HG03521 (cell line): ENCODE results near the gene C19orf38.
A peak's percentile ranks its signal among the peaks of the same experiment; 100 is the strongest.
"Not testable (repeated sequence)": the region's sequence is repeated elsewhere in the genome, so short reads cannot be mapped to it uniquely, and the experiment has no call there.

Experiments
- ATAC-seq: cut with Tn5 transposase; IDR thresholded peaks from one replicate; pipeline ENCODE4 v1.9.1; 2021; ENCODE audit warnings: mild to moderate bottlenecking, moderate library complexity; ENCODE audit not compliant: unreplicated experiment

The C19orf38 gene

GRCh38 chr19:10871711-10872545, 23.7 kb downstream of the C19orf38 start:
- ATAC-seq = peak; percentile 18

- no peak for ATAC-seq
These were observed 24.4 kb downstream of the C19orf38 start for GRCh38 chr19:10872546-10873107.

DNA sequence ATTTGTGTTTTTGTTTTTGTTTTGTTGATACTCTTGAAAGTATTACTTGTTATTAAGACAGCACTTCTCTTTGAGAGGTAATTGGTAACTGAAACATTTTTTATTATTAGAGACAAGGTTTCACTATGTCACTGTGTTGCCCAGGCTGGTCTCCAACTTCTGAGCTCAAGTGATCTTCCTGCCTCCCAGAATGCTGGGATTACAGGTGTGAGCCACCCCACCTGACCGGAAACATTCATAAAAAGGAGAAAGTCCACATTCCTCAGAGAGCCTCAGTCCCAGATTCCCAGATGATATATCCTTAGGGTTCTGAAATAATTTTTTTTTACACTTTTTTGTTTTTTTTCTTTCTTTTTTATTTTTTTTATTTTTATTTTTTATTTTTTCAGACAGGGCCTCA, 25.8 kb downstream of the C19orf38 start:
- no peak for ATAC-seq

- no peak for ATAC-seq
These were observed 28.4 kb downstream of the C19orf38 start for GRCh38 chr19:10876459-10877240.

- ATAC-seq = not testable (repeated sequence)
These were observed 29.4 kb downstream of the C19orf38 start for GRCh38 chr19:10877608-10878007.

- ATAC-seq = no peak
These were observed 30.0 kb downstream of the C19orf38 start for GRCh38 chr19:10878253-10878652.

GRCh38 chr19:10881403-10882107, 33.3 kb downstream of the C19orf38 start:
- ATAC-seq = no peak

DNA sequence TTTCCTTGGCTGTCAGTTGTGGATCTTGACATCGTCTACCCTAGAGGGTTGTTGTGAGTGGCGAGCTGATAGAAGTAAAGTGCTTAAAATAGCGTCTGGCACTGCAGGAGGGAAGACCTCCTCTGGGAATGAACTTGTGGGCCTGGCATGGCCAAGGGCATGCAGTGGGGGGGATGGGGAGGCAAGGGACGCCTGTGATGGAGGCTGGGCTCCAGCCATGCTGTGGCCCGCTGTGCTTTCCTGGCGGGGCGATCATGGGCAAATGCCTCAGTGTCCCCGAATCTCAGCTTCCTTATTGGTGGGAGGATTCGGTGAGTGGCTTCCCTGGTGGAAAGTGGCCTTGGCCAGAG, 33.9 kb downstream of the C19orf38 start:
- ATAC-seq = no peak

DNA sequence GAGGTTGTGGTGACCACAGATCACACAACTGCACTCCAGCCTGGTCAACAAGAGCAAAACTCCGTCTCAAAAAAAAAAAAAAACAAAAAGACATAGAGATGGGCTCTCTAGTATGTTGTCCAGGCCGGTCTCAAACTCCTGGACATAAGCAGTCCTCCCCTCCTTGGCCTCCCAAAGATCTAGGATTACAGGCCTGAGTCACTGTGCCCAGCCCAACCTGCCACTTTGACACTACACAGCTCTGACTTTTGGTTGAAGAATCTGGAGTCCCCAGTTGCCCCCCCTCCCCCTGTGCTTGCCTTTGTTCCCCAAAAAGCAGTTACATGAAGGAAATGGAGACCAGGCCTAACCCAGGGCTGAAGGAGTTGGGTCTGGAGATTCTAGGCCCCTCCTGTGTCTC, 36.1 kb downstream of the C19orf38 start:
- no peak for ATAC-seq

- no peak for ATAC-seq
These were observed 37.3 kb downstream of the C19orf38 start for GRCh38 chr19:10885201-10886169.

DNA sequence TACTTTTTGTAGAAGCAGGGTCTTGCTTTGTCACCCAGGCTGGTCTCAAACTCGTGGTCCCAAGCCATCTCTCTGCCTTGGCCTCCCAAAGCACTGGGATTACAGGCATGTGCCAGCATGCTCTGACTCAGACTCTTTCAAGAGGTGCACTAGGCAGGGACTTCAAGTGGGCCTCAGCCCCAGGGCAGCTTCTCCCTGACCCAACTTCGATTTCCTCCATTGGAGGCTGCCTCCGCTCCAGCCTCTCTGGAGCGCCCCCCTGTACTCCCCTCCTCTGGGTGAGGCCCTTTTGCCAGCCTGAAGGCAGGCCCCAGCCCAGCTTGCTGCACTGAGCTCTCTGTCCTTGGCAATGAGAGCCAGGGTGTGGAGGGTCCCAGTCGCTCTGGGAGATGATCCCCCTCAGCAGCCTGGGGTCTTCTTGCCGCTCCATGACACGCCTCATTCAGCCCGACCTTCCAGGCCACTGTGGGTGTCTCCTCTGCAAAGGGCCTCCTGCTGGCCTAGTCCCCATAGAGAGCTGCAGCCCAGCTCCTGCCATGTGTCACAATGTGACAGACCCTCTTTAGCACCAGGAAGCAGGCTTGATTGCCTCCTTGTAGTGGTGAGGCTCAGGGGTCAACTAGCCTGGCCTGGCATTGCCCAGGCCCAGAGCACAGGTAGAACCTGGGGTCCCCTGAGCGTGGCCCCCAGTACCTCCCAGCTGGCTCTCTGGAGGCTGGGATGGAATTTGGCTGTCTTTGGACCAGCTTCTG, 39.6 kb downstream of the C19orf38 start:
- no peak for ATAC-seq

- ATAC-seq = no peak
These were observed 40.2 kb downstream of the C19orf38 start for GRCh38 chr19:10888421-10888866.

GRCh38 chr19:10889880-10890279, 41.7 kb downstream of the C19orf38 start:
- ATAC-seq = no peak

DNA sequence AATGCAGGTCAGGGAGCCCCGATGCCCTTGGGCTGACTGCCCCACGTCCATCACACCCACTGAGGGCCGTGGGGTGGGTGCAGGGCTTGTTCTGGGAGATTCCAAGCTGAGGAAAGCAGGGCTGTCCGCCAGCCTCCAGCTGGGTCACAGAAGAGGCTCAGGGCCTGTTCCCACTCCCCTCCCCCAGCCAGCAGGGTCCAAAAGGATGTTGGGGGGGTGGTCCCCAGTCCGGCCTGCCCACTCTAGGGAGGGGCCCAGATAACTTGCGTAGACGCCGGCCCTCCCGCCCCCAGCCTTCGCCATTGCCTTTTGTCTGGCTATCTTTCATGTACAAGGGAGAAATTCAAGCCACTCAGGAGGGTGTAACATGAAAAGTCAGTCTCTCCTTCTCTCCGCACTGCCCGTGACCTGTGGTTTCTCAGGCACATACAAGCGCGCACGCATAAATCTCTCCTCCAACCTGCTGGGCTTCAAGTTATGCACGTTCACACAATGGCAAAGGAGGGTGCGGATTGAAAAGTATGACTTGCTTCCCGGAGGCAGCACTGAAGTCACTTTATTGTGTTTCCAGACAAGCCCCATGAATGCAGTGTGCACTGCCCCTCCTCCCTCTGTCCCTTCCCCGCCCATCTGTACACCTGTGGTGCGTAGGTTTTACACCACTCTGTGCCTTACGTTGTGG, 43.3 kb downstream of the C19orf38 start:
- ATAC-seq = no peak

DNA sequence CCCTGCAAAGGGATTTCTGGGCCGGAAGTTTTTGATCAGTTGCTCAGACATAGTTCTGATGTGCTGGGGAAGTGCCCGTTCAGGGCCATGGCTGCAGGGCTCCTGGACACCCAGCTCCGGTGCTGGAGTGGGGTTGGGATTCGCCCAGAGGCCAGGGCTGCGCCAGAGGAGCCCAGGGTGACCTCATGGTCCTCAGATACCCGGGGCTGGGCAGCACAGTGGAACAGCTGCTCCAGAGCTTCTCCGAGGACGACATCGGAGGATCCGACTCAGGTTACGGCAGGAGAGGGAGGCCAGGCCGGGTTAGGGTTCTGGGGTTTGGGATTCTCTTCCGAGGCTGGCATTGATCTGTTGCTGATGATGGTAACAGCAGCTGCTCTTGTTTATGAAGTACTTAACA, 44.0 kb downstream of the C19orf38 start:
- ATAC-seq = no peak

- no peak for ATAC-seq
These were observed 46.6 kb downstream of the C19orf38 start for GRCh38 chr19:10894911-10895213.

DNA sequence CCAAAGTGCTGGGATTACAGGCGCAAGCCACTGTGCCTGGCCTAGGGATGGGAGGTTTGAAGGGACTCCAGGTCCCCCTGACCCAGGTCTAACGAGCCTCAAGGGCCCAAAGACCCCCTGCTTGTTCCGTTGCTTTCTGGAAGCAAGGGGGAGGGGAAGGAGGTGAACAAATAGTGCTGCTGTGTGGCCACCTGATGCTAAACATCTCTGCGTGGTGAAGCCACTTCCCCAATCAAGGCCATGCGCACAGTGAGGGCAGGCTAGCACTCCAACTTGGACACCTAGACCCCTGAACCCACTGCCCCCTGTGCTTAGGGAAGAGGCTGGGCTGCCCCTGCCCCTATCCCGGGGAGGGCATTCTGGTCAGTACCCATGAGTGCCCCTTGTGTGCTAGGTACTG, 47.1 kb downstream of the C19orf38 start:
- no peak for ATAC-seq

- ATAC-seq = no peak
These were observed 47.7 kb downstream of the C19orf38 start for GRCh38 chr19:10895920-10896319.
